GM18519 (cell line): ENCODE measurements around the gene SP4.
"Not testable (repeated sequence)": the region's sequence is repeated elsewhere in the genome, so short reads cannot be mapped to it uniquely, and the experiment has no call there.

Experiments
- ATAC-seq: cut with Tn5 transposase; IDR thresholded peaks from one replicate; pipeline ENCODE4 v1.9.1; 2021; ENCODE audit warnings: mild to moderate bottlenecking, moderate library complexity; ENCODE audit not compliant: unreplicated experiment, low FRiP score

SP4 gene

DNA sequence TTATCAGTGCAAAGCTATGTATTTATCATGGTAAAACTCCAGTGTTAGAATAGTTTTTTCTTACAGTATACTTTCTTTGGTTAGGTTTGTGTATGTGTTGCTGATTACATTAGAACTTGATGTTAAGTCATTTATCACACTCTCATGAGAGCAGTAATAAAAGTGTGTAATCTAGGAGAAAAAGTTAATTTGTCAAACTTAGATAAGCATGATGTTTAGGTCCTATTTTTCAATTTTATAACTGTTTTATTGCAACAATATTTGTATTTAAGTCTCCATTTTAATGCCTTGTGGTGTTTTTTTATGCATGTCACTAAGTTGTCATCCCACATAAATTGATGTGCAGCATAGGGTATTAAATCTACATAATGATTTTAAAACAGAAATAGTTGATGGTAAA, 86.2 kb downstream of the SP4 start:
- no peak for ATAC-seq

DNA sequence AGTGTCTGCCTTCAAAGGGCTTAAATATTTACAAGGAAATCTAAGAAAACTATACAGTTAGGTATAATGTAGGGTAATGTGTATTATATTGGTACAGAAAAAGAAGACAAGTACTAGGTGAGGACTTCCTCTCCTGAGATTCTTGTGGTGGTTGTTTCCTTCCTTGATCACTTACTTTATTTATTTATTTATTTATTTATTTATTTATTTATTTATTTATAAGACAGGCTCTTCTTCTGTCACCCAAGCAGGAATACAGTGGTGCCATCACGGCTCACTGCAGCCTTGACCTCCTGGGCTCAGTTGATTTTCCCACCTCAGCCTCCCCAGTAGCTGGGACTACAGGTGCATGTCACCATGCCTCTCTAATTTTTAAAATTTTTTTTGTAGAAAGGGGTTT, 96.8 kb downstream of the SP4 start:
- no peak for ATAC-seq

DNA sequence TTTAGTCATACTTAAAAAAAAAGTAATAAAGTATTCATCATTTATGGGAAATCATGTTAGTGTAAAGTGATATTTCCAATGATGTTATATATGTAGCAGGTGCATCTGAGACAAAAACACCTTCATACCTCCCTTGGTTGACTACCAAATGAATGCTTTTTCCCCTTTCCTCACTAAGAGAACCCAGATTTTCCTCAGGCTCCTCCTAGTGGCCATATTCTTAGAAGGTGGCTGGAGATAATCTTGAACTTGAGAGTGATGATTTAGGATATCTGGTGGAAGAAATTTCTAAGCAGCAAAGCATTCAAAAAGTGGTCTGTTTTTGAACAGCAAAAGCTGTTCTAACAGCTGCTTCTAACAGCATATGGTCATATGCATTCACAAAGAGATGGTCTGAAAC, 98.1 kb downstream of the SP4 start:
- ATAC-seq, result no peak

DNA sequence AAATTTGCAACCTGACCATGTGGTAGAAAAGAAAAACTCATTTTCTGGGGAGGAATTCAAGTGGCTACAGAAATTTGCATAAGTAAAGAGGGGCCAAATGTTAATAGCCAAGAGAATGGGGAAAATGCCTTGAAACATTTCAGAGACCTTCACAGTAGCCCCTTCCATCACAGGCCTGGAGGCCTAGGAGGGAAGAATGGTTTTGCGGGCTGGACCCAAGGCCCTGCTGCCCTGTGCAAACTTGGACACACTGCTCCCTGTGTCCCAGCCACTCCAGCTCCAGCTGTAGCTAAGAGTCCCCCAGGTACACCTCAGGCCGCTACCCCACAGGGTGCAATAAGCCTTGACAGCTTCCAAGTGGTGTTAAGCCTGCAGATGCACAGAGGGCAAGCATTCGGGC, 98.6 kb downstream of the SP4 start:
- ATAC-seq, result no peak

DNA sequence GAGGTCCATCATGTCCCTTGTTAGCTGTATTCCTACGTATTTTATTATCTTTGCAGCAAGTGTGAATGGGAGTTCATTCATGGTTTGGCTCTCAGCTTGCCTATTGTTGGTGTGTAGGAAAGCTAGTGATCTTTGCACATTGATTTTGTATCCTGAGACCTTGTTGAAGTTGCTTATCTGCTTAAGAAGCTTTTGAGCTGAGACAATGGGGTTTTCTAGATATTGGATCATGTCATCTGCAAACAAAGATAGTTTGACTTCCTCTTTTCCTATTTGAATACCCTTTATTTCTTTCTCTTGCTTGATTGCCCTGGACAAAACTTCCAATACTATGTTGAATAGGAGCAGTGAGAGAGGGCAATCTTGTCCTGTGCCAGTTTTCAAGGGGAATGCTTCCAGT, 104.6 kb downstream of the SP4 start:
- not testable (repeated sequence) for ATAC-seq

DNA sequence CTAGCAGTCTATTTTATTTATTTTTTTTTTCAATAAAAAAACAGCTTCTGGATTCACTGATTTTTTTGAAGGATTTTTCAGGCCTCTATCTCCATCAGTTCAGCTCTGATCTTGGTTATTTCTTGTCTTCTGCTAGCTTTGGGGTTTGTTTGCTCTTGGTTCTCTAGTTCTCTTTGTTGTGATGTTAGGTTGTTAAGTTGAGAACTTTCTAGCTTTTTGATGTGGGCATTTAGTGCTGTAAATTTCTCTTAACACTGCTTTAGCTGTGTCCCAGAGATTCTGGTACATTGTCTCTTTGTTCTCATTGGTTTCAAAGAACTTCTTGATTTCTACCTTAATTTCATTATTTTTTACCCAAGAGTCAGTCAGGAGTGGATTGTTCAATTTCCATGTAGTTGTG, 105.8 kb downstream of the SP4 start:
- not testable (repeated sequence) for ATAC-seq

DNA sequence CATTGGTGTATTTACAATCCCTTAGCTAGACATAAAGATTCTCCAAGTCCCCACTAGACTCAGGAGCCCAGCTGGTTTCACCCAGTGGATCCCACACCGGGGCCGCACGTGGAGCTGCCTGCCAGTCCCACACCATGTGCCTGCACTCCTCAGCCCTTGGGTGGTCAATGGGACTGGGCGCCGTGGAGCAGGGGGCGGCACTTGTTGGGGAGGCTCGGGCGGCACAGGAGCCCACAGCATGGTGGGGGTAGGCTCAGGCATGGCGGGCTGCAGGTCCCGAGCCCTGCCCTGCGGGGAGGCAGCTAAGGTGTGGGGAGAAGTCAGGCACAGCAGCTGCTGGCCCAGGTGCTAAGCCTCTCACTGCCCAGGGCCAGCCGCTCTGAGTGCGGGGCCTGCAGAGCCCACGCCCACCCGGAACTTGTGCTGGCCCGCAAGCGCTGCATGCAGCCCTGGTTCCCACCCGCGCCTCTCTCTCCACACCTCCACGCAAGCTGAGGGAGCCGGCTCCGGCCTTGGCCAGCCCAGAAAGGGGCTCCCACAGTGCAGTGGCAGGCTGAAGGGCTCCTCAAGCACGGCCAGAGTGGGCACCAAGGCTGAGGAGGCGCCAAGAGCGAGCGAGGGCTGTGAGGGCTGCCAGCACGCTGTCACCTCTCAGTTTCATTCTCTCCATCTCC, 108.7 kb downstream of the SP4 start:
- not testable (repeated sequence) for ATAC-seq

DNA sequence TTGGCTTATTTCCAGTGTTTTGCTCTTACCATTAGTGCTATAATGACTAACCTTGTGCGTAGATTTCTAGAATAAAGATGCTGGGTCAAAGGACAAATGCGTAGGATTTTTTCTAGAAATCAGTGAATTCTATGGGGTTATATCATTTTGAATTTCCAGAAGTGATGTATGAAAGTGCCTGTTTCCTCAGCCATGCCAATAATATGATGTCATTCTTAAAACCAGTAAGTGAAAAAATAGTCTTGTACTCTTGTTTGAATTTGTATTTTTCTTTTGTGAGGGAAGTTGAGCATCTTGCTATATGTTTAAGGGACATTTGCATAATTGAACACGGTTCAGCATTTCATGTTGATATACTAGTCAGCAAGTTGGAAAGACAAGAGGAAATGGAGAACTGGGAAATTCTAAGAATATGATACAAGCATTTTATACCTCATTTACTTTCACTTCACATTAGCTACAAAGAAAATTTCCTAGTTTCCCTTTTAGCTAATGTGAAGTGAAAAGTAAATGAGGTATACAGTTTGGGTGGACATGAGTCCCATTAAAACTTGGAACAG, 111.1 kb downstream of the SP4 start:
- no peak for ATAC-seq

DNA sequence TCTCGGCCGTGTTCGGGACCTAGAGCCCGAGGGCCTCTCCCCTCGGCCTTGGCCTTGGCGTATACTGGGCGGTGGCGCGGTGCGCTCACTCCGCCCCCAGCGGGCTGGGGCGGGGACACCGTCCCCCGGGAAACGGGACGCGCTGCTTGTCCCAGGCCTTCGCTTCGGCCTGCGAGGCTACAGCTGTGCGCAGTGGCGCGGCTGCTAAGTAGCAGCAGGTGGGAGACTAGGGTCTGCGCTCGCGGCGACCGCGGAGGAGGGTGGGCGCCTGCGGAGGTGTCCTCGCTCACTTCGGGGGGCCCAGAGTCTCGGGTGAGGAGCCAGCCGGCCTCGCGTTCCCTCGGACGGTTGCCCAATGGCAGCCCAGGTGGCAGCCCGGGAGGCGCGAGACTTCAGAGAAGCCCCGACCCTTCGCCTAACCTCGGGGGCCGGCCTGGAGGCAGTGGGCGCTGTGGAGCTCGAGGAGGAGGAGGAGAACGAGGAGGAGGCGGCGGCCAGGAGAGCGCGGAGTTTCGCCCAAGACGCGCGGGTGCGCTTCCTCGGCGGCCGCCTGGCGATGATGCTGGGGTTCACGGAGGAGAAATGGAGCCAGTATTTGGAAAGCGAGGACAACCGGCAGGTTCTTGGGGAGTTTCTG, 115.1 kb downstream of the SP4 start, which contains the start of gene DNAH11:
Gene DNAH11, plus strand, starts transcription at position 149 of the 637 bp plus-strand sequence. Its CDS starts 207 bp downstream, at position 356.
- peak; percentile 71 for ATAC-seq

DNA sequence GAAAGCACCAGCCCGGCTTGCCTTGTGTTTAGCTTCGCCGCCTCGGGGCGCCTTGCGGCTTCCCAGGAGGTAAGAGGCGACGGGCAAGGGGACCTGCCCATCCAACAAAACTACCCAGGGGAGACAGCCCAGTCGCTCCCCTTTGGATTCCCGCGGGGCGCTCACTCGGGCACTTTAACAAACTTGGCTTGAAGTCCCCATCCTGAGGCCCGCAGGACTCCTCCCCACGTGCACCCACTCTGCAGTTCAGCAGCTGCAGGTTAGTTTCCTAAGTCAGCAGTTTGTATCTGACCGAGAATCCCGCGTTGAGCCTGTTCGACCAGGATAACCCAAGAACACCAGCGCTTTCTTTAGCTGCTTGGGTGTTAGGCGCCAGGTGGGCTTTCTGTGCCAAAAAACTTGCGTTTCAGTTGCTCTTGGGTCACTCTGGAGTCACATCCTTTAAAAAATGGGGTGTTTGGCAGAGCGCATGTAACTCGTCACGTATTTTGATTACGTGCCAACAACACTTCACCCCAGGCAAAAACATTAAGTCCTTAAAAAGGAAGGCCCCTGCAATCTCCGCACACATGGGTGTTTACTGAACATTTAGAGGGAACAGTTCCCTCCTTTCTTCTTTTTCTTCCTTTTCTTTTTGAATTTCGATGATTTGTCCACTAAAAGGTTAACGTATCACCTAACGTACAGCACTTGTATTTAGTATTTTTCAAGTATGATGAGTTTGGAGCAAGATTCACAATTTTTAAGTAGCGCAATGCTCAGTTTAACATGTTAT, 115.8 kb downstream of the SP4 start:
- ATAC-seq, result no peak

DNA sequence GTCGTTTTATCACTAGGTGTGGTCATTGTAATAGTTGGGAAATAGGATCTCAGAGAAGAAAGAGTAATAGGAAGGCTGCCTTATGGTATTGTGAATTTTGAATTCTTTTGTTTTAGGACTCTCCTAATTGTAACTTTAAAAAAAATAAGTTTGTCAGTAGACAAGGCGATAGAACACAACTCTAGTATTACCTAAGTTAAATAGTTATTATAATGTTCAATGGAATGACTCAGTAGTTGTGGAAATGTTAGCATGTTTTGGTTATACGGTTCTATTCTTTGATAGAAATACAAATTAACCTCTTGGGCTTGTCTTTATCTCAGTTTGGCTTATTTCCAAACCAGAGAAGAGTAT, 116.4 kb downstream of the SP4 start:
- ATAC-seq, result no peak

DNA sequence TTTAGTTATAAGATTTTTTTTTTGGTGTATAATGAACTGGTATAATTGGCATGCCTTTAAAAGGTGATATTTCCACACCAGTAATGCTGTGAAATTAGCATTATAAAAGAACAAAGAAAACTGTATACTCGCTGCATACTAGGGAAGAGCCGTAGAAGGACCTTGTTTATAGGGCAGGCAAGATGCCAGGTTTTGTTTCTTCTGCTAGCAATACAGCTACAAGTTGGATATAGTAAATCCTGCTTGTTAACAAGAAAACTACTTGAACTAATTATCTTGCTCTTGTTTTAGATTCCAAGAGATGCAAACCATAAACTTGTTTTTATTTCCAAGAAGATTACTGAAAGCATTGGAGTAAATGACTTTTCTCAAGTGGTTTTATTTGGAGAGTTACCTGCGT, 116.8 kb downstream of the SP4 start:
- no peak for ATAC-seq

DNA sequence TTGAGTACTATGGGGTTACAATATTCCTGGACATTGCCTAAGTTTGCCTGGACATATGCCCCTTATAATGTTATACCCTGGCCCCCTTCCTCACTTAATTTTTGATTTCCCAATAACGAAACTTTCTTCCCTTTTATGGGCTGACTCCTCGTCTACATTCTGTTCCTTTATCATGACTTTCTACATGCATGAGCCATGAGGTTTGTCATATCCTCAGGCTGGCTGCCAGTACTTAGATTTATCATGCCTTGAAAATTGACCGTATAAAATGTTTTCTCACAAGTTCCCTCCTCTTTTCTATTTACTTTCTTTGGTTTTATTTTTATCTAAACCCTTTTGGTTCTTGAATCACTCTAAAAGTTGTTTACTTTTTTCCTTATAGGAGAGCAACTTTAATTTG, 119.6 kb downstream of the SP4 start:
- no peak for ATAC-seq

DNA sequence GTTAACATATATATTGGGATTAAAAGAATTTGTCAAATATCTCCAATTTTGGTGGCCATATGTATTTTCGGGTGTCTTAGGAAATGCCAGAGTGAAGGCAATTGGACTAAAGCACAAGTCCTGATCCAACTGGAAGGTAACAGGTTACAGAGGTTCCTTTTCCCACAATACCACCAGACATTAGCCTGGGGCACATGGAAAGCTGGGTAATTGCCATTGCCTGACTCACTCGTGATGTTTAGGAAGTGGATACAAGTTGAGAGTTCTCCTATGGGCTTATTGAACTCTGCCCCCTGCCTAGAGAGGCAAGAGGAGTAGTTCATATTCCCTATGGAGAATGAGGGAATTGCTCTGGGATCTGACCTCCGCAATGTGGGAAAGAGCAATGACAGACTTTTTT, 120.6 kb downstream of the SP4 start:
- ATAC-seq, result no peak

DNA sequence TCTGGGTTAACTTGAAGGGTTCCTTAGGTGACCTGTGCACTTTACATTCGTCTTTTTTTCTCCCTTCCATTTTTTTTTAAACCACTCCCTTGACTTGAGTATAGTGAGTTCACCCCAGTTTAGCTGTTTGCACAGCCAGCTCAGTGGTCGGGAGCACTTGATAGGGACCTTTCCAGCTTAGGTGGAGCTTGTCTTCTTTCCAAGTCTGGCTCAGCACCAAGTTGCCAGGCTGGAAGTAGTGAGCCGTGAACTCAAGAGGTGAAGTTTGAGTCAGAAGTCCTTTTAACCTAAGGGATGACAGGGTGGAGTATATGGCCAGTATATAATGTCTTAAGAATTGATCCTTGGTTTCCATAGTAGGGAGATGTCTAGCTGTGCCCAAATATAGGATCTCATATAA, 122.2 kb downstream of the SP4 start:
- ATAC-seq, result no peak

DNA sequence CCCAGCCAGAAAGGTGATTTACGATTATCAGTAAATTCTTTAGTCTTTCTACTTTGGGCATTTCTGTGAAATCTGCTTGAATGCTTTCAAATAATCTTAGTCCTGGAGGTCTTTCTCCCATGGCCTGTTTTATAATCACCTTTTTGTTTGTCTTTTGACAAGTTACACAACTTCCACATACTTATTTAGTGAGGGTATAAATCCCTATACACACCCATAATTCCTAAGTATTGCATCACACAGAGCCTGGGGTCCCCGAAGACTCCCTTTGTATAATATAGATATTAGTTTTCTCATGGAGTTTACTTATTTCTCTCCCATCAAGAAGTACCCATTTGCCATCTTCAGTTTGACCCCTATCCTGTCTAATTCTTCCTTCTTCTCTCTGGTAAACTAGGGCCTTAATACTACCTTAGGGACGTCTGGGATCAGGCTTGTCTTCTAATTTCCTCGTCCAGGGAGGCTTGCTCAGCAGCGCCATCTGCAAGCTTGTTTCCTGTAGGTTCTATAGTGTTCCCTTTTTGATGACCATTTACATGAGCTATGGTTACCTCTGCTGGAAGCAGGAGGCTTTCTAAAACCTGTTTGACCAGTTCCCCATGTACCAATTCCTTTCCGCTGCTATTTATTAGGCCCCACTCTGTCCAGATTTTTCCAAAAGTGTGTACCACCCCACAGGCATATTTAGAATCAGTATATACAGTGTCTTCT, 123.1 kb downstream of the SP4 start:
- no peak for ATAC-seq

DNA sequence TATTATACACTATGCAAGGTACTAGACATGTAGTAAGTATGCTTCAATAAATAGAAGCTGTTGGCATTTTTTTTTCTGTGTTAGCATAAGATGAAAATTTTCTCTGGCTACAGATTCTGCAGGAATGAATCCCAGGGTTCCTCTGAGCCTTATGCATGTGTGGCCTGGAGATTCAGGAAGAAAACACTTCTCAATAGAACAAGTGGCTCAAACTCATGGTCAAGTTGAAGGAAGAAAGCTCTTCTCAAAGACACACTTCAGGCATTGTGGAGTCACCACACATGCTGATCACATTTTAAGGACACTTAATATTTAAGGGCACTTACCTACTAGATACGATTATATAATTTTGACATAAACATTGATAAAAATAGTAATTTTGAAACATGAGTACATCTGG, 134.5 kb downstream of the SP4 start:
- no peak for ATAC-seq
